ENCODE data around the gene MICAL3.

Gene MICAL3

DNA sequence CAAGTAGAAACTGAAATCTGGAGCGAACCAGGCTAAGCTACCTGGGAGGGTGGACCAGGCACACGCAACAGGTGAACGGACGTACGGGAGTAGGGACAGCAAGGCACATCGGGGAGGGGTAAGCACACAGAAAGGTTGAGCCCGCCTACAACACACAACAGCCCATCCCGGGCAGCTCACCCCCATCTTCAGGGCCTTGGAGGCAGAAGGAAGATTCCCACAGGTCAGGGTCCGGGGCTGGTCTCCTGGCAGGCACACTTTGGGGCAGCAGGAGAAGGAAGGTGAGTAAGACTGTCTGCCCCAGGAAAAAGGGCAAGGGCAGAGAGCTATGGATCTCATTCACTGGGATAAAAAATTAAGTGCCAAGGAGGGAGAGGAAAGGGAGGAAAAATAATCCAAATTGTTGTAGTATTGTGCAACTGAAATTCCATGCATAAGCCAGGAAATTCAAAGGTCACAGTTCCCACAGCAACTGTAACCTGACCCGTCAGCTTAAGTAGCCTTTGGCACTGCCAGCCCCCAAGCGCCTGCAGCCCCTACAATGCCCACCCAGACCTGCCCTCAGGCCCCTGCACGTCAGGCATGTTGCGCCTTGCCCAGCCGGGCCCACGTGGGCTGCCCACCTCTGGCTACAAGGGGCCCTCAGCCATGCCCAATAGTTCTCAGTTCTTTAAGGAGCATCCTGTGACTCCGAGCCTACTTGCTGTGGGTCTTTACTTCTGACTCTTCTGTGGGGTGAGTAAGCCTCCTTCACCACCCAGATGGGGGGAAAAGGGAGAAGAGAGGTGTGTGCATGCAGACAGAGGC, 51.8 kb downstream of the MICAL3 start:
- DNase-seq (ENCODE audit: low spot score) = no peak

DNA sequence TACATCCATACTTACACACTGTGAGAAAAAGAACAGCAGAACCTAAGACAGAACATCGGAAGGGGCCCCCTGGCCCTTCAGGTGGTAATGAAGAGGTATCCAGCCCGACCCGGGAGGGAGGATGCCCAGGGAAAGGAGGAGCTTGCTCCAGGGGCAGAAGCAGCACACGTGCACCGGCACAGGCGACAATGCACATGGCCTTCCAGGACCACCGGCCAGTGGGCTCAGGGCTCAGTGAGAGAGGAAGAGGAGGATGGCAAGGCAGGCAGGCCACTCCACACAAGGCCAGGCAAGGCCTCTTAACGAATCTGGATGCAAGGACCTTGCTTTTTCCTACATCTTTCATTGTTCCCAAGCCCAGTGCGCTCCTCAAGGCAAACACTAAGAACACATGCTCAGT, 52.6 kb downstream of the MICAL3 start:
- no peak for DNase-seq (ENCODE audit: low spot score)

DNA sequence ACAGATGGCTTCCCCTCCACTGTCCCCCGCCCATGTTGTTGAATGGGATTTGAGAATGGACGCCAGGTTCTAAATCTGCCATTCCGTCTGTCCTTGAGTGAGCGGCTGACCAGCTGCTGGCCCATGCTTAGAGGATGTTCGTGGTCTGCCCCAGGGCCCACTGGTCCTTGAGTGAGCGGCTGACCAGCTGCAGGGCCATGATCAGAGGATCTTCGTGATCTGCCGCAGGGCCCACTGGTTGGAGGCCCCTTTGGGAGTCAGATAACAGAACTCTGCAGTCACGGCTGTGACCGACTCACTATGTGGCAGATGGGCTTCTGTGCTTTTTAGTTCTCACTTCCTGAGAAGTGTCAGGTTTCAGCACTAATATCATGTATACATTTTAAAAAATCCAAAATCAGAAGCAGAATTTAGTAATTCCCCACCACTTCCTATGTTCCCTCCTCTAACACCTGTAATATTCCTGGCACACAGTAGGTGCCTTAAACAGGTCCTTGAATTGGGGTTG, 54.1 kb downstream of the MICAL3 start:
- no peak for DNase-seq (ENCODE audit: low spot score)

DNA sequence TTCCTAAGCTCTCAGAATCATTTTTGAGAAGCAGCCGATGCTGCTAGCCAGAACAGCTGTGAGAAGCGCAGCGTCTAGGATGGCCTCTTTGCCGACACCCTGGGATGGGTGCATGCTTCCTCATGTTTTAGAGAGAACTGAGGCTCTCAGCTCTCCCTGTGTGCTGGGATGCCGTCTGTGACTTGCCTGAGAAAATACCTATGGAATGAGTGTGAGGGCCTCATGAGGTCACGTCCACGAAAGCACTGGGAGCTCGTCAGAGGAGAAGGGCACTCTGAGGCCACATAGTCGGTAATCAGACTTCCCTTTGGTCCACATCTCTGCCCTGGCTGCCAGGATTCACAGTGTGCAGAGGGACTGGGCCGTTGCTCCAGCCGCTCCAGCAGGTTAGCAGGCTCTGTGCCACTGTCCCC, 54.7 kb downstream of the MICAL3 start:
- DNase-seq (ENCODE audit: low spot score) = no peak

DNA sequence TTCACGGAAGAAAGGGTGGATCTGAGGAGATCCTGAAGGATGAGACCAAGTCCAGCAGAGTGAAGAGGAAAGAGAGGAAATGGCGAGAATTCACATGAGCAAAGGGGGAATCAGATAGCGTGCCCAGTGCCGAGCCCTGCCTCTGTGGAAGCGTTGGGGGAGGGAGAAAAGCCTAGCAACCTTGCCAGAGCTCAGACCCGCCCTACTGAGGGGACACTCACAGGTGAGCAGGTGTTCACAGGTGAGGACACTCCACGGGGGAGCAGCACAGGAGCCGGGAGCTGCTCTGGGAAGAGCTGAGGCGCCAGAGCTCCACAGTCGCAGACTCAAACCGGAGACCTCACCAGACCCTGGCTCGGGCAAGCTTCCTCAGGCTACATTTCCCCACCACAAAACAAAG, 56.2 kb downstream of the MICAL3 start:
- no peak for DNase-seq (ENCODE audit: low spot score)

DNA sequence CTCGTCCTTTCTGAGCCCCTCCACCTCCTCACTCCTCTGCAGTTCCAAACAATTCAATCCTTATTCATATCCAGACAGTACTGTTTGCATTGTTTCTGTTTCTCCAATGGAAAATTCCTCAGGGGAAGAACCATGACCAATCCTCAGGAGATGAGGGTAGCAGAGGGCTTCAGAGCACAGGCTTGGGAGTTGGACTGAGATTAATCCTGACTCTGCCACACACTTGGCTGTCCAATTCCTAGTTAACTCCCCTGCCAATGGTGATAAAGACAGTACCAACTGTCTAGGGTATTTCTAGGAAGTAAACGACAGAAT, 58.0 kb downstream of the MICAL3 start:
- no peak for DNase-seq (ENCODE audit: low spot score)

DNA sequence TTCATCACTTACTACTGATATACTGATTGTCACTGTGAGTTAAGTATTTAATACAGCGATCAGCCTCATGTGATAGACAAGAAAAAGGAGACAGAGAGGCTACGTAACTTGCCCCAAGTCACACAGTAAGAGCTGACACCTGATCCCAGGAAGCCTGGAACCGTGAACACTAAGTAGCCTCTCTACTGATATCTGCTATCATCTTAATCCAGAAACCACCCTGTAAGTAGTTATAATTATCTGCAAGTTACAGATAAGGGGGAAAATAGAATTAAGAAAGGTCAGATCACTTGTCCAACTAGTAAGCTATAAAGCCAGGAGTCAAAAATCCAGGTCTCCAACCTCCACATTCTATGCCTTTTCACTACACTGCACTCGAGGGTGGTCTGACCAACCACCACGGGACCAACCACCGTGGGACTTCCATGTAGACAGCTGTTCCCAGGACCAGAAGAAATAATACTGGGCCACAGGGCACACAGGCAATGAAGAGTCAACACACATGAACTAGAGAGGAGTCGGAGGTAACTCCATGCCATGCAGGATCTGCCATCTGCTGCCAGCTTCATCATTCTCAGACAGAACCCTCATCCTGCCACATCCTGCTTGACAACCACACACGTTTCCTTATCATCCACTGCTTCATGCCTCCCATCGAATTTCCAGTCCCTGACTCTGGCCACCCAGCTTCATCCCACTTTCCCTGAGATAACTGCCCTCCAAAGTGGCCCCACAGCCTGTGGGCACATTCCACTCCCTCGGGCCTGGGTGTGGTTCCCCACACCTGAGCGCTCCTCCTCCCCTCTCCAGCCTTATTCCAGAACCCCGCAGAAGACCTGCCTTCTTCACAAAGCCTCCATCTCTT, 58.6 kb downstream of the MICAL3 start:
- DNase-seq (ENCODE audit: low spot score) = no peak

DNA sequence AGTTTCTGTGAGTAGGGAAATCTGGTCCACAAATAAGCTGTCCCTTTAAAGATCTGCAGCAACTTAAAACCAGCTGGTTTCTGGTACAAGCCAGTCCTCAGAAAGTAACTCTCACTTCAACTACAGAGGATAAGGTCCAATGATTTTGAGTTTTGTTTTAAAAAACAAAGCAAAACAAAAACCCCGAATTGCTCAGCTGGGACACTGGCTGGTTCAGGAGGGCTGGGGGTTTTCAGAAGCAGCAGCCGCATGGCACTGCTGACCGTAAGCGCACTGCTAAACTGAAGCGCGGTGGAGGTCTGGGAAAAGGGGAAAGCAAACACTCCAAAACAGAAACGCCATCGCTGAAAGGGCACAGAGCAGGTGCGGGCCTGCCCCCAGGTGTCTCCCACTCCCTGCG, 59.7 kb downstream of the MICAL3 start:
- no peak for DNase-seq (ENCODE audit: low spot score)

DNA sequence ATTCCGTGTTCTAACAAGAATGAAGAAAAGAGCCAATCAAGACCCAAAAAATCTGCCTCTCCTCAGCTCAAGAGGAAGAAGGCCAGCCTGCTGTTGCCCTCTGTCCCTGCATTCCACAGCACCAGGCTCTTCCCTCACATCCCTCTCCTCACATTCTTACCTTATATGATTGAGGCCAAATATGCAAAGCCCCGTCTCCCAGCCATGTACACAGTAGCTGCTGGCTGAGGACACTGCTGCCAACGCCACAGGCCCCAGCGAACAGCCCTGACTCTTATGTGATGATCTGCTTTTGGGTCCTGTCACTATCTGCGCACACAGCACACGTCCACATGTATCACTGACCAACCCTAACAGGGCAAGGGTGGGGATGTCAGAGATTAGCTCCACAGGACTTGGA, 60.2 kb downstream of the MICAL3 start:
- DNase-seq (ENCODE audit: low spot score) = no peak

DNA sequence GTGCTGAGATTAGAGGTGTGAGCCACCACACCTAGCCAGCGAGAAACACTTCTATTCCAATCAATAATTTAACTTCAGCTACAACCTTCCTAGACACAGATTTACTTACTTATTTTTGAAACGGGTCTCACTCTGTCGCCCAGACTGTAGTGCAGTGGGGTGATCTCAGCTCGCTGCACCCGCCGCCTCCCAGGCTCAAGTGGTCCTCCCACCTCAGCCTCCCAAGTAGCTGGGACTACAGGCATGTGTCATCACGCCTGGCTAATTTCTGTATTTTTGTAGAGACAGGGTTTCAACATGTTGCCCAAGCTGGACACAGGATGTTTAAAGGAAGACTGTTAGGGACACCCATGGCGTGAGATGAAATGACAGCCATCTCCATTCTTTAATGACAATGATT, 61.3 kb downstream of the MICAL3 start:
- no peak for DNase-seq (ENCODE audit: low spot score)

DNA sequence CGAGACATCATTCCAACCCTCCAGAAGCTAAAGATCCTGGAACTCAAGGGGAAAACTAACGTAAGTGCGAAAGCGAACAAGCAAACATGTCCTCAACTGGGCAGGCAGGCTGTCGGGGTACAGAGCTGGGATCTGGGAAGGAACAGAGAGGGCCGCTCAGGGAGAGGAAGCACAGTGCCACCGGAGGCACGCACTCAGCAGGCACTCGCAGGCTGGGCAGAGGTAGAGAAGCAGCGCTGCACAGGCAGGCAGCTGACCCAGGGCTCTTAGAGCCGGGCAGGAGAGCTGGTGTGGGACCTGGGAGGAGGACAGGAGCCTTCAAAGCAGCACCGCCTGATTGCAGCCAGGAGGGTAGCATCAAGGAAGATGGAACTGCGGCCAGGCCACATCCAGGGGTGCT, 62.2 kb downstream of the MICAL3 start:
- no peak for DNase-seq (ENCODE audit: low spot score)

DNA sequence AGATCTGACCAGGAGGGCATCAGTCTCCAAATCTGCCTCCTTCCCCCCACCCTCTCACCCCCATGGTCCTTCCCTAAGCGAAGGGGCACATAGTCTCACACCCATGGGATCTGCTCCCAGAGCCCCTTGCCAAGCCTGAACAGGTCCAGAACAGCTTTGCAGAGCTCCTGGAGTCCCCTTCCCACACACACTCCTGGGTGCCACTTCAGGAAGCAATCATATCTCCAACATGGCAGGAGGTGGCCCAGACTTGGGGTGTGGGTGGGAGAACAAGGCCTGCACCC, 63.0 kb downstream of the MICAL3 start:
- no peak for DNase-seq (ENCODE audit: low spot score)

DNA sequence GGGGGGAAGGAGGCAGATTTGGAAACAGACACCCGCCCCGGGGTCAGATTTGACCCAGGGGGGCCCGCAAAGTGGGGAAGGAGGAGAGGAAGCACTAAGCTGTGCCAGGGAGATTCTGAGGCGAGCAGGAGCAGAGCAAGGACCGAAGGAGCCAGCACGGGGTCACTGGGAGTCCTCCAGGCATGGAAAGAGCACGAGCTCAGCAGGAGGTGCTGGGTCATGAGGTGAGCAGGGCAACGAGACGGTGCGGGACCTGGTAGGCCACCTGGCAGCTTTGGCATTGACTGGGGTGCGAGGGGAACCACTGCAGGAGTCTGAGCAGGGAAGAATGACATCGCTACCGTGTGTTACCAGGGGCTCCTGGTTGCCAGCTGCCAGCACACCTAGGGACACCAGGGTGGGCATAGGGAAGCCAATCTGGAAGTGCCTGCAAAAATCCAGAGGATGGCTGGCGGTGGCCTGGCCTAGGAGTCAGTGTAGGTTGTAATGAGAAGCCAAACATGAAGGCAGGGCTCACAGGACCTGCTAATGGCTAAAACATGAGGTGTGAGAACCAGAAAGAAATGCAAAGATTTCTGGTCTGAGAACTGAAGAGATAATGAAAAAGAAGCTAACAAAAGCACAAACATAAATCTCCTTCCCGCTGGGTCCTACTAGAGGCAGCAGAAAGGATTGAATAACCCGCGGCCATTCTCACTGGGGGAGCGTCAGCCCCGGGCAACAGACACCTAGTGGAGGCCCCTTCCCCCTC, 63.5 kb downstream of the MICAL3 start:
- DNase-seq (ENCODE audit: low spot score) = no peak

DNA sequence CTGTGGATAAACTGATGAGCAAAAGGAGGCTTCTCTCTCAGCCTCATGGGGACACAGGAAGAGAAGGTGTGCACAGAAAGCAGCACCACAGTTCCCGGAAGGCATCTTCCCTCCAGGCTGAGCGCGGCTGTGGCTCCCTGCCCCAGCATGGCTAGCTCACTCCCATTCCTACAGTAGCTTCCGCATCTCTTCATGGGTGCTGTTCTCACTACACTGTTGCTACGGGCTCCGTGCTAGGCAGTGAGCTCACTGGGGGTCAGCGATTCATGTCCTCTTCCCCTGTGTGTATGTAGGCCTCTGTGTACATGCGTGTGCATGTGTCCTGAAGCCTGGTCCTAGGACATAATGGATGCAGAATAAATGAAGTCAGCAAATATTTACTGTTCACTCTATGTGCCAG, 64.3 kb downstream of the MICAL3 start:
- DNase-seq (ENCODE audit: low spot score) = no peak

DNA sequence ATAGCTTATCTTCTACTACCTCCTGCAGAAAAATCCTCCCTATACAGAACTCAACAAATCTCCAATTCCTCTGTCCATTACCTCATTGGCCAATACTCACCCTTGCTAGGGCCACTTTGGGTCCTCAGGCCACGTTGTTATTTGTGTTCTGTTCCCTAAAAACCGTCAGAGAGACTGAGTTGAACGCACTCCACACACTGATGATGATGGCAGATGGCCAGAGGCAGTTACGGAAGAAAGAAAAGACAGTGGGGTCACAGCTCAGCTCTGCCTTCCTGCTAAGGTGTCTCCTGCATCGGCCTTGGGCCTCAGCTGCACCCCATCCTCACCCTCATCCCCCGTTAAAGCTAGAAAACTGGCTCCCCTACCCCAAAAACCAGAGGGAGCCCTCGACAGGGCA, 66.2 kb downstream of the MICAL3 start:
- no peak for DNase-seq (ENCODE audit: low spot score)

DNA sequence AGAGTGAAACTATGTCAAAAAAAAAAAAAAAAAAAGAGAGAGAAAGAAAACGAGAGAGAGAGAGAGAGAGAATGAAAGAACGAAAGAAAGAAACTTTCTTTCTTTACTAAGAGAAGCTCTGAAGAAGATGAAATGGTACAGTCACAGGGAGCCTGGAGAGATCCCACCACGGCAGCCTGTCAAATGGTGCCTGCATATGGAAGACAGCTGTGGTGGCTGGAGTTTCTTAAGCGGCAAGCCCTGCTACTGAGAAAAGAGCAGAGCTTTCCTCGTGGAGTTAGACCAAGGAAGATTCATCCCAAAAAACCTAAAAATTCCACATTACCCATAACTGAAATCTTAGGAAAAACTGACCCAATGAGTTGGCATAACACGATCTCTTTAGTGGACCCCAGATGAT, 66.7 kb downstream of the MICAL3 start:
- DNase-seq (ENCODE audit: low spot score) = no peak

DNA sequence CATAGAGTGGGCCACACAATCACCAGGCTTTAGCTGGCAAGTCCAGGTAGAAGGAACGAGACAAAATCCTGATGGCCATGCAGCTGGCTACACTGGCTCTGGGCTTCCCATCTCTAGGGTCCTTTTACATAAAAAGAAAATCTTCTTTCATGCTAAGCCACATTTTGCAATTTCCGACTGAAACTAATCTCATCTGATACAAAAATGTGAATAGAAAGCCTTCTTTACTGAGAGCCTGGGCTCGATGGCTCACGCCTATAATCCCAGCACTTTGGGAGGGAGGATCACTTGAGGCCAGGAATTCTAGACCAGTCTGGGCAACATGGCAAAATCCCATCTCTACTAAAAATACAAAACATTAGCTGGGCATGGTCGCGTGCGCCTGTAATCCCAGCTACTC, 67.2 kb downstream of the MICAL3 start:
- no peak for DNase-seq (ENCODE audit: low spot score)

DNA sequence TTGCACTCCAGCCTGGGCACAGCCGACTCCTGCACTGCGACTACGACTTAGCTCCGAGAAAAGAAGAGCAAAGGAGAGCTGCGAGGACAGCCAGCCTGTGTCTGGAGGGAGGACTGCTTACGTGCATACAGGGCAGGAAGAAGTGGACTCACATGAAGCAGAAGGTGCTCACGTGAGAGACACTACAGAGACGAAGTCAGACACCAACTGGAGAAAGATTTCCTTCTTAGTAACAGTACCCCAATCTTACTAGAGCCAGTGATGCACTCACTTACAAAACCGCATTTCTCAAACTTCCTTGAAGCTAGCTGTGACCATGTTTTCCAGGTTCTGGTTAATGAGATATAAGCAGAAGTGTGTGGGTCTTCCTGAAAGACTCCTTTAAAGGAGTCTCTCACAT, 67.7 kb downstream of the MICAL3 start:
- no peak for DNase-seq (ENCODE audit: low spot score)

DNA sequence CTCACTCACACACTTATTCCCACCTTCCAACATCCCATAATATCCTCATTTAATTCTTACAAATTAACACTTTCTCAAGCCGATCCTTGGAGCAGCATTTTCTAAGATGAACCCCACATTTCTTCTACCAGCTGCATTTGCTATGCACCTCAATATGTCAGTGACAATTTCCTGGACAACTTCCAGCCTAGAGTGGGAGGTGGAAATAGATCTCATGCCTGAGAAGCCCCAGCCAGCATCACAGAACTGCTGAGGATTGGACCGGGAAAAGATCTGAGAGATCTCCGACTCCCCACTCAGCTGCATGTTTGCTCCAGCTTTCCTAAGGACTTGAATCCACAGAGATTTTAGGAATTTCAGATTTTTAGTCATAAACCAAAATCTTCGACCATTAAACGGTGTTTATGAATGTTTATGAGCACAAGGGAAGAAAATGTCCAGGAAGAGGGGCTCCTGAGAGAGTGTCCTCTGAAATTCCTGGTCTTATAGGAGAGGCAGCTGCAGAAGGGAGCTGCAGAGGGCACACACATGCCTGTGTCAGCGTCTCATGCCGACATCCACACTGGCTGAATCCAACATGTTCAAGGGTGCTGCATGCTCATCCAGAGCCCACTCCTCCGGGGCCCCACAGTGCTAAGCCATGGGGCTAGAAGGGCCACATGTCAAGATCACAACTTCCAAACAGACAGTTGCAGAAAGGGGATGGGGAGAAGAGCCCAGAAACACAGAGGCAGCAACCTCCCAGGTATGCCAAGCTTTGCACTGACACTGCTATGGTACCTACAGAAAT, 68.6 kb downstream of the MICAL3 start:
- DNase-seq (ENCODE audit: low spot score) = no peak

DNA sequence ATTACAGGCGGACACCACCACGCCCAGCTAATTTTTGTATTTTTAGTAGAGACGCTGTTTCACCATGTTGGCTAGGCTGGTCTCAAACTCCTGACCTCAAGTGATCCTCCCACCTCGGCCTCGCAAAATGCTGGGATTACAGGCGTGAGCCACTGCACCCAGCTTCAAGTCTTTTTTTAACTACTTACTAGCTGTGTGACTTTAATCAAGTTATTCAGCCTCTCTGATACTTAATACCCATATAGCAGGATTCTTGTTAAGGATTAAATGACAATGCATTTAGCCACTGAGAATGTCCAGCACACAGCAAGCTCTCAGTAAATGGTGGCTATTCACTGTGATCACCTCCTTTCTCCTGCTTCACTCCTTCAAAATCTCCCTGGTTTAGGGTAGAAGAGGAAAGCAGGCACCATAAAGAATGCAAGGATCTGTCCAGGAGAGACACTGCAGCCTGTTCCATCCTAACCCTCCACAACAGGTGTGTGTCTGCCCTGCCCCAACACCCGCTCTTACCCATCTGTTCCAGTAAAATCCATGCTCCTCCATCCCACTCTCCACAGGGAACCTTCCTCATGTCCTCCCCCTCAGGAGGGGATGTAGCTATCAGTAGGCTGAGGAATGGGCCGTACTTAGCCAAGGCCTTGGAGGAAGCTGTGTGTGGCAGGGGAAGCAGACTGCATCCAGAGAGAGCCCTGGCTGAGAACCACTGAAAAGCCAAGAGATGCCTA, 69.3 kb downstream of the MICAL3 start:
- no peak for DNase-seq (ENCODE audit: low spot score)

DNA sequence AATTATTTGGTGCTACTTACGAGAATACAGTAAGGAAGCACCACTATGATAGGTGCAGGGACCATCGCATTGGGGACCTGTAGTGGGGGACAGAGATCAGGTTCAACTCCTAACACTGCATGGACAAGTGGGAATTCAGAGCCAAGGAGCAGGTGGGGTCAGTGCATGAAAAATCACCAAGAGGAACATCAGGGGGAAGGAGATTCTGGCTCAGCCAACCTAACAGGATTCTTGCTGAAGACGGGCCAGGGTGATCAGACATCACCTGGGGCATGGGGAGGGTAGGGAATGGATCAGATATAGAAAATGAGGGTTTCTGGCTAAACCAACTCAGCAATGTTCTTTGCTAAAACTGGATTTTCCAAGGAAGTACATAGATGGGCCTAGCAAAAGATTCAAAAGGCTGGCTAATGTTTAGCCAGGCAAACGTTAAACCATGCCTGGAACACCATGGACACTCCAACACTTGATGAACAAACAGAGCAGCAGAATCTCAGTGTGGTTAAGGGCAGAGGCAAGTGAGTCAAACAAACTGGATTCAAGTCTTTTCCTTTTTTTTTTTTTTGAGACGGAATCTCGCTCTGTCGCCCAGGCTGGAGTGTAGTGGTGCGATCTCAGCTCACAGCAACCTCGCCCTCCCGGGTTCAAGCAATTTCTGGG, 70.0 kb downstream of the MICAL3 start:
- no peak for DNase-seq (ENCODE audit: low spot score)
